ENCODE results near the gene HBA2.
"Not testable (repeated sequence)": the region's sequence is repeated elsewhere in the genome, so short reads cannot be mapped to it uniquely, and the experiment has no call there.

HBA2 gene

GRCh38 chr16:172374-172941 is at the start of gene HBA2:
HBA2 (plus strand) TSS chr16:172876; CDS start chr16:172913, 37 bp downstream.
- not testable (repeated sequence) for DNase-seq (ENCODE audit: low read depth in 2 of 2)

GRCh38 chr16:123558-124350 is 48.9 kb upstream of the HBA2 start:
- not testable (repeated sequence) for DNase-seq (ENCODE audit: low read depth in 2 of 2)

- DNase-seq (ENCODE audit: low read depth in 2 of 2): no peak
These were observed 47.7 kb upstream of the HBA2 start for GRCh38 chr16:125011-125410.

- no peak for DNase-seq (ENCODE audit: low read depth in 2 of 2)
These were observed 43.6 kb upstream of the HBA2 start for GRCh38 chr16:129075-129474.

- DNase-seq (ENCODE audit: low read depth in 2 of 2): no peak
These were observed 42.0 kb upstream of the HBA2 start for GRCh38 chr16:130533-131173.

GRCh38 chr16:132120-132519 is 40.6 kb upstream of the HBA2 start:
- DNase-seq (ENCODE audit: low read depth in 2 of 2): no peak

- no peak for DNase-seq (ENCODE audit: low read depth in 2 of 2)
These were observed 39.0 kb upstream of the HBA2 start for GRCh38 chr16:133716-134115.

- peak in 1 of 2 donors; percentile 22 for DNase-seq (ENCODE audit: low read depth in 2 of 2)
These were observed 34.6 kb upstream of the HBA2 start for GRCh38 chr16:138049-138417.

- no peak for DNase-seq (ENCODE audit: low read depth in 2 of 2)
These were observed 32.4 kb upstream of the HBA2 start for GRCh38 chr16:140175-140857.

GRCh38 chr16:142405-142967 is 30.2 kb upstream of the HBA2 start:
- DNase-seq (ENCODE audit: low read depth in 2 of 2): no peak

- DNase-seq (ENCODE audit: low read depth in 2 of 2): no peak
These were observed 29.6 kb upstream of the HBA2 start for GRCh38 chr16:143047-143446.

GRCh38 chr16:143456-143855 is 29.2 kb upstream of the HBA2 start:
- no peak for DNase-seq (ENCODE audit: low read depth in 2 of 2)

- no peak for DNase-seq (ENCODE audit: low read depth in 2 of 2)
These were observed 27.9 kb upstream of the HBA2 start for GRCh38 chr16:144797-145252.

GRCh38 chr16:146646-147045 is 26.0 kb upstream of the HBA2 start:
- no peak for DNase-seq (ENCODE audit: low read depth in 2 of 2)

- DNase-seq (ENCODE audit: low read depth in 2 of 2): no peak
These were observed 23.5 kb upstream of the HBA2 start for GRCh38 chr16:149024-149660.

GRCh38 chr16:152141-153128 is 20.2 kb upstream of the HBA2 start, which contains the start of gene HBZ:
HBZ (plus strand) TSS chr16:152644; CDS start chr16:152910, 266 bp downstream.
- DNase-seq (ENCODE audit: low read depth in 2 of 2): no peak

GRCh38 chr16:153129-153521 is 19.6 kb upstream of the HBA2 start:
- DNase-seq (ENCODE audit: low read depth in 2 of 2): not testable (repeated sequence)

- DNase-seq (ENCODE audit: low read depth in 2 of 2): not testable (repeated sequence)
These were observed 19.0 kb upstream of the HBA2 start for GRCh38 chr16:153550-154216.

GRCh38 chr16:154217-155030 is 18.3 kb upstream of the HBA2 start:
- no peak for DNase-seq (ENCODE audit: low read depth in 2 of 2)

Data from stimulated activated CD8-positive, alpha-beta memory T cell treated with anti-CD3 and anti-CD28 coated beads, Interleukin-15, amount 100 ng/mL, for 4 hours (primary cell).